Liver (tissue), 9 donors: Measurements from ENCODE around the gene RYR1. TPM values are rescaled to one million over a fixed set of nuclear protein-coding genes. Genes with fewer than 3 reads are reported as not detected.

Source experiments
- DNase-seq: peaks from one replicate; pipeline ENCODE4 v3.0.0-alpha.2; 2017; ENCODE audit warnings: low spot score
- H3K27ac ChIP-seq, 2 donors: one replicate each; pipeline ENCODE4 v1.7.0; 2013; ENCODE audit warnings: inconsistent platforms in 2 of 2, low read length in 2 of 2, control low read depth in 1 of 2, low read depth in 1 of 2, mild to moderate bottlenecking in 1 of 2
- H3K27me3 ChIP-seq, 4 donors: one replicate each; pipeline versions ENCODE4 v1.6.1 to v1.7.0; 2013; ENCODE audit warnings: low read length in 3 of 4, inconsistent platforms in 1 of 4, mild to moderate bottlenecking in 1 of 4, moderate library complexity in 1 of 4; ENCODE audit not compliant: control insufficient read depth in 4 of 4, insufficient read depth in 4 of 4
- H3K36me3 ChIP-seq, 4 donors: one replicate each; pipeline versions ENCODE4 v1.6.1 to v1.7.0; 2013; ENCODE audit warnings: low read length in 3 of 4, mild to moderate bottlenecking in 3 of 4, low read depth in 1 of 4, moderate library complexity in 1 of 4; ENCODE audit not compliant: control insufficient read depth in 4 of 4, insufficient read depth in 3 of 4
- H3K4me1 ChIP-seq, 4 donors: one replicate each; pipeline versions ENCODE4 v1.6.1 to v1.7.0; 2013; ENCODE audit warnings: low read length in 3 of 4, mild to moderate bottlenecking in 3 of 4, moderate library complexity in 1 of 4; ENCODE audit not compliant: control insufficient read depth in 4 of 4, insufficient read depth in 4 of 4
- H3K4me3 ChIP-seq, 3 donors: one replicate each; pipeline versions ENCODE4 v1.6.1 to v1.7.0; 2013; ENCODE audit warnings: low read length in 3 of 3, control low read depth in 1 of 3, low read depth in 1 of 3, mild to moderate bottlenecking in 1 of 3
- H3K9ac ChIP-seq, 2 donors: one replicate each; pipeline ENCODE4 v1.7.0; 2013; ENCODE audit warnings: low read length in 2 of 2, mild to moderate bottlenecking in 2 of 2, moderate library complexity in 2 of 2, control low read depth in 1 of 2, low read depth in 1 of 2
- H3K9me3 ChIP-seq, 4 donors: one replicate each; pipeline versions ENCODE4 v1.6.1 to v1.7.0; 2013; ENCODE audit warnings: low read length in 3 of 4; ENCODE audit not compliant: control insufficient read depth in 4 of 4
- CTCF ChIP-seq: fragments of 150-350 bp; IDR thresholded peaks from 2 replicates; pipeline ENCODE4 v1.5.1; 2017; ENCODE audit warnings: improper control_type of control experiment, low read depth, low read length; ENCODE audit not compliant: missing input control
- EGR1 ChIP-seq, 2 donors: IDR thresholded peaks; 2 replicates each; pipeline ENCODE4 v1.6.1; 2016 to 2018; ENCODE audit warnings: antibody characterized with exemption in 2 of 2, low read depth in 2 of 2
- FOXA1 ChIP-seq: IDR thresholded peaks from 2 replicates; pipeline ENCODE4 v1.6.1; 2016; ENCODE audit warnings: antibody characterized with exemption
- FOXA2 ChIP-seq: IDR thresholded peaks from 2 replicates; pipeline ENCODE4 v1.6.1; 2016; ENCODE audit warnings: antibody characterized with exemption
- GABPA ChIP-seq, 2 donors: IDR thresholded peaks in 1 of 2; conservative IDR thresholded peaks in 1 of 2; 2 replicates each; pipeline ENCODE4 v1.6.1; 2016; ENCODE audit warnings: antibody characterized with exemption in 2 of 2, mild to moderate bottlenecking in 1 of 2, moderate library complexity in 1 of 2
- HNF4A ChIP-seq, 2 donors: conservative IDR thresholded peaks; 2 replicates each; pipeline ENCODE4 v1.6.1; 2016; ENCODE audit warnings: antibody characterized with exemption in 2 of 2, mild to moderate bottlenecking in 2 of 2
- JUND ChIP-seq, 2 donors: IDR thresholded peaks; 2 replicates each; pipeline ENCODE4 v1.6.1; 2016; ENCODE audit warnings: antibody characterized with exemption in 2 of 2
- MAX ChIP-seq: IDR thresholded peaks from 2 replicates; pipeline ENCODE4 v1.6.1; 2016; ENCODE audit warnings: antibody characterized with exemption
- NR2F2 ChIP-seq: IDR thresholded peaks from 2 replicates; pipeline ENCODE4 v1.6.1; 2016; ENCODE audit warnings: antibody characterized with exemption
- RAD21 ChIP-seq, 2 donors: IDR thresholded peaks; 2 replicates each; pipeline ENCODE4 v1.6.1; 2016; ENCODE audit warnings: antibody characterized with exemption in 2 of 2, mild to moderate bottlenecking in 2 of 2
- REST ChIP-seq: IDR thresholded peaks from 2 replicates; pipeline ENCODE4 v1.6.1; 2016; ENCODE audit warnings: antibody characterized with exemption, mild to moderate bottlenecking
- RXRA ChIP-seq, 2 donors: IDR thresholded peaks; 2 replicates each; pipeline ENCODE4 v1.6.1; 2017 to 2018; ENCODE audit warnings: antibody characterized with exemption in 2 of 2, mild to moderate bottlenecking in 1 of 2
- SP1 ChIP-seq: IDR thresholded peaks from 2 replicates; pipeline ENCODE4 v1.6.1; 2018; ENCODE audit warnings: antibody characterized with exemption, mild to moderate bottlenecking
- TAF1 ChIP-seq: conservative IDR thresholded peaks from 2 replicates; pipeline ENCODE4 v1.6.1; 2016; ENCODE audit warnings: antibody characterized with exemption, mild to moderate bottlenecking
- YY1 ChIP-seq: IDR thresholded peaks from 2 replicates; pipeline ENCODE4 v1.6.1; 2016; ENCODE audit warnings: antibody characterized with exemption, mild to moderate bottlenecking
- ZBTB33 ChIP-seq: IDR thresholded peaks from 2 replicates; pipeline ENCODE4 v1.6.1; 2016; ENCODE audit warnings: antibody characterized with exemption
- WGBS: extraction: QIAGEN DNeasy Blood & Tissue Kit; methylation state at CpG from one replicate; pipeline ENCODE4 v1.1.7; 2013; 5-methylcytosine and 5-hydroxymethylcytosine counted together
- polyA plus RNA-seq, 2 donors: library from polyadenylated mRNA; stranded (reverse) in 1 of 2; unstranded in 1 of 2; fragments of 200-250 nt in 1 of 2; fragments of >200 nt in 1 of 2; fragmentation: Nextera tagmentation in 1 of 2; extraction: Ambion mirVana in 1 of 2; gene quantifications; one replicate each; pipeline versions ENCODE4 v1.2.1 to v1.2.3, GENCODE V29; 2013 to 2015
- total RNA-seq, 2 donors: library from RNA; depleted of rRNA; stranded (reverse); fragments of >200 nt; gene quantifications; one replicate each; pipeline ENCODE4 v1.2.3, GENCODE V29; 2014
- TF ChIP-seq, protein P1 (sequence below): IDR thresholded peaks from 2 replicates; pipeline ENCODE4 v1.6.1; 2016; ENCODE audit warnings: antibody characterized with exemption
- donor health status: healthy.
- donor health status: healthy.
- donor health status: healthy.
- donor health status: healthy.
- donor health status: healthy.

RYR1 gene
- total and polyA plus RNA-seq, 4 donors: 0.01 to 0.70 (median 0.29) TPM

DNA sequence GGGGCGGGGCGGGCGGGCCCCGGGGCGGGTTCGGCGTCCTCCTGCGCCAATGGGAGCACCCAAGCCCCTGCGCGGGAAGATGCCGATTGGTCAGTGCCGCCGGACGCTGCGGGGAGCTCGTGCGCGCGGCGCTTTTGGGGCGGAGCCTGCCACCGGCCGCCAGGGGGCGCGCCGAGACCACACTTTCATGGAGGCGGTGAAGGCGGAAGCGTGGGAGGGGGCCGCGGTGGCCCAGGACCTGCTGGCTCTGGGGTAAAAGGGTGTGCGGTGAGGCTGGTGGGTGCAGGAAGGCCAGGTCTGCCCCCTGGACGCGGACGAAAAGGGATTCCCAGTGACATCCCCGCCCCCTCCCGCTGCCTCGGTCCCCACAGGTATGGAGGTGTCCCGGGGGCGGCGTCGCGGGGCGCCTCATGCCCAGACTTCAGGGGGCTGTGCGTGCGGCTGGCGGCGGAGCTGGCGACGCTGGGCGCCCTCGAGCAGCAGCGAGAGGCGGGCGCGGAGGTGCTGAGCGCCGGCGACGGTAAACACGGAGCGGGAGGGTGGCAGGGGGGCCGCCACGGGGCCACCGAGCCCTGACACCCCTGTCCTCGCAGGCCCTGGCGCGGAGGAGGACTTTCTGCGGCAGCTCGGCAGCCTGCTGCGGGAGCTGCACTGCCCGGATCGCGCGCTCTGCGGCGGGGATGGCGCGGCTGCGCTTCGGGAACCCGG, 30.4 kb upstream of the RYR1 start, which contains the start of gene FAM98C:
TSS of gene FAM98C (plus strand) at position 127 of the 708 bp plus-strand sequence. CDS start at position 188, 61 bp downstream.
- H3K4me1 ChIP-seq: peaks cover 0 to 7% (median 3%) of the 10 kb centered on the region in 4 donors
- WGBS: under 1% methylated on average over 82 of the region's 82 CpGs
- H3K4me3 ChIP-seq: peak within 1 kb of the TSS; percentile 49 to 95 (median 78)
- DNase-seq: peak; percentile 98
- H3K9me3 ChIP-seq: no peaks in the 10 kb centered on the region
- H3K27me3 ChIP-seq: no peaks in the 10 kb centered on the region
- H3K36me3 ChIP-seq: peaks cover 0 to 6% (median 2%) of the 10 kb centered on the region in 4 donors
- H3K9ac ChIP-seq: peak within 1 kb of the TSS; percentile 76 to 81
- TF ChIP-seq, protein P1, sequence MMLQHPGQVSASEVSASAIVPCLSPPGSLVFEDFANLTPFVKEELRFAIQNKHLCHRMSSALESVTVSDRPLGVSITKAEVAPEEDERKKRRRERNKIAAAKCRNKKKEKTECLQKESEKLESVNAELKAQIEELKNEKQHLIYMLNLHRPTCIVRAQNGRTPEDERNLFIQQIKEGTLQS: no peak
- no peak for TF ChIP-seq ZBTB33
- TF ChIP-seq CTCF: peak; percentile 94
- peak; percentile 67 for TF ChIP-seq SP1
- TF ChIP-seq YY1: no peak
- TF ChIP-seq RAD21 (IDR thresholded peaks at IDR 0.05): peak; percentile 80 to 86
- no peak for TF ChIP-seq FOXA1
- no peak for TF ChIP-seq TAF1
- TF ChIP-seq REST: no peak
- TF ChIP-seq GABPA (IDR thresholded peaks at IDR 0.05 in 1 of 2, conservative IDR thresholded peaks at IDR 0.05 in 1 of 2): peak in 1 of 2 donors; percentile 41
- no peak for TF ChIP-seq JUND (IDR thresholded peaks at IDR 0.05)
- no peak for TF ChIP-seq HNF4A (conservative IDR thresholded peaks at IDR 0.05)
- H3K27ac ChIP-seq: peak within 1 kb of the TSS; percentile 52 to 67

DNA sequence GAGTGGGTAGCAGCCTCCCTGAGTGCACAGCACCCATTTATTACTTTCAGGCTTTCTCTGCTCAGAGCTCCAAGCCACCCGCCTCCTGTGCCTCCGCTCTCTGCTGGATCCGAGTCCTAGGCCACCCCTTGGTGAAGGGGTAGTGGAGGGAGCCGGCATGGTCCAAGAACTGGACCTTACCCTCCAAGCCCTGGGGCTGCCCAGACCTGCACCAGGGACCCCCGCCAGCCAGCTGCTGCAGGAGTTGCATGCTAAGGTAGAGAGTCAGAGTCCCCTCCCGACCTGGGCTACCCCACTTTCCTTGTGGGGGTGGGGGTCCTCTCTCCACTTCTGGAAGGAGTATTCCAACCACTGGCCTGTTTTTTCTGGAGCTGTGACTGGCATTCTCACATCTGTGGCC, 28.6 kb upstream of the RYR1 start:
- Histone ChIP-seq H3K4me1 (peaks cover 0 to 7% (median 3%) of the 10 kb centered on the region in 4 donors), H3K27ac (no peak overlapping the region), H3K36me3 (peaks cover 0 to 6% (median 2%) of the 10 kb centered on the region in 4 donors), H3K27me3 (no peaks in the 10 kb centered on the region), H3K9ac (no peak overlapping the region), H3K9me3 (no peaks in the 10 kb centered on the region), H3K4me3 (no peak overlapping the region)
- no peak for DNase-seq
- 96% methylated on average over 6 of the region's 6 CpGs for WGBS
- TF ChIP-seq RXRA (IDR thresholded peaks at IDR 0.05) (no peak), YY1 (no peak), RAD21 (IDR thresholded peaks at IDR 0.05) (no peak), TAF1 (no peak), NR2F2 (no peak), EGR1 (IDR thresholded peaks at IDR 0.05; ENCODE audit: low read depth in 2 of 2) (no peak), SP1 (no peak), GABPA (IDR thresholded peaks at IDR 0.05 in 1 of 2, conservative IDR thresholded peaks at IDR 0.05 in 1 of 2) (no peak), HNF4A (conservative IDR thresholded peaks at IDR 0.05) (no peak), JUND (IDR thresholded peaks at IDR 0.05) (no peak), MAX (no peak), FOXA1 (no peak), CTCF (no peak), FOXA2 (no peak)
- TF ChIP-seq, protein P1: no peak
